IPS DF 4.7 (cell line): ENCODE measurements around the gene JMJD6.
"Not testable (repeated sequence)": the region's sequence is repeated elsewhere in the genome, so short reads cannot be mapped to it uniquely, and the experiment has no call there.

Experiments
- DNase-seq: peaks from one replicate; pipeline ENCODE4 v3.0.0-alpha.2; 2013; ENCODE audit warnings: low spot score; ENCODE audit errors: extremely low read depth

Gene JMJD6

GRCh38 chr17:76726231-76726775, at the start of gene JMJD6:
TSS of gene JMJD6 (minus strand) at chr17:76726606. CDS start at chr17:76726475, 131 bp downstream.
- DNase-seq: peak; percentile 80

- no peak for DNase-seq
Observed at GRCh38 chr17:76775021-76775600, 48.7 kb upstream of the JMJD6 start.

- DNase-seq: no peak
Observed at GRCh38 chr17:76772842-76773525, 46.6 kb upstream of the JMJD6 start.

GRCh38 chr17:76758570-76758969, 32.2 kb upstream of the JMJD6 start:
- no peak for DNase-seq

- DNase-seq: no peak
Observed at GRCh38 chr17:76757256-76757655, 30.9 kb upstream of the JMJD6 start.

- DNase-seq: no peak
Observed at GRCh38 chr17:76755285-76755684, 28.9 kb upstream of the JMJD6 start.

GRCh38 chr17:76753061-76753961, 26.9 kb upstream of the JMJD6 start:
- no peak for DNase-seq

GRCh38 chr17:76752006-76752405, 25.6 kb upstream of the JMJD6 start:
- DNase-seq: no peak

- no peak for DNase-seq
Observed at GRCh38 chr17:76751416-76751993, 25.1 kb upstream of the JMJD6 start.

GRCh38 chr17:76748657-76749056, 22.3 kb upstream of the JMJD6 start:
- DNase-seq: no peak

- no peak for DNase-seq
Observed at GRCh38 chr17:76747716-76748363, 21.4 kb upstream of the JMJD6 start.

GRCh38 chr17:76745785-76746184, 19.4 kb upstream of the JMJD6 start:
- DNase-seq: not testable (repeated sequence)

GRCh38 chr17:76744747-76745146, 18.3 kb upstream of the JMJD6 start:
- DNase-seq: no peak

- no peak for DNase-seq
Observed at GRCh38 chr17:76742958-76743357, 16.6 kb upstream of the JMJD6 start.

GRCh38 chr17:76740329-76741118, 14.1 kb upstream of the JMJD6 start:
- DNase-seq: no peak

GRCh38 chr17:76739568-76740115, 13.2 kb upstream of the JMJD6 start:
- not testable (repeated sequence) for DNase-seq

- no peak for DNase-seq
Observed at GRCh38 chr17:76738468-76738850, 12.1 kb upstream of the JMJD6 start.

GRCh38 chr17:76737676-76738467, 11.5 kb upstream of the JMJD6 start, which contains the start of gene MFSD11:
TSS of gene MFSD11 (plus strand) at chr17:76738119. CDS start at chr17:76738353, 234 bp downstream.
- DNase-seq: peak; percentile 68

GRCh38 chr17:76737082-76737675, 10.8 kb upstream of the JMJD6 start, which contains the start of gene SRSF2:
TSS of gene SRSF2 (minus strand) at chr17:76737331. CDS start at chr17:76737160, 171 bp downstream.
- DNase-seq: peak; percentile 91
